ENCODE results near the gene EXD3.

The EXD3 gene

GRCh38 chr9:137304383-137305059 lies 118.4 kb downstream of the EXD3 start:
- Histone ChIP-seq H2AFZ (ENCODE audit: low read length) (peak overlapping the region; percentile 60), H2BK15ac (ENCODE audit: low read length) (peak overlapping the region; percentile 100), H3K4me3 (ENCODE audit: low read length in 2 of 2) (no peak overlapping the region), H3K27me3 (ENCODE audit: control insufficient read depth in 3 of 3, insufficient read depth in 3 of 3, low read depth in 1 of 3, low read length in 3 of 3) (peaks cover 0 to 5% (median 3%) of the 10 kb centered on the region in 3 experiments), H3K79me1 (ENCODE audit: low read depth, low read length) (peaks cover 6% of the 10 kb centered on the region), H3K4ac (ENCODE audit: low read length) (peak overlapping the region; percentile 95), H3K27ac (replicated peaks; ENCODE audit: low read length) (peak overlapping the region; percentile 74), H2BK5ac (ENCODE audit: low read length) (peak overlapping the region; percentile 98), H4K8ac (ENCODE audit: low read depth, low read length) (no peak overlapping the region), H4K91ac (ENCODE audit: low read depth, low read length, poor library complexity) (no peak overlapping the region), H3K36me3 (replicated peaks in 1 of 2; ENCODE audit: control insufficient read depth in 2 of 2, insufficient read depth in 2 of 2, low read length in 2 of 2) (no peaks in the 10 kb centered on the region), H2BK120ac (ENCODE audit: low read depth, low read length) (peak overlapping the region; percentile 92), H3K9ac (ENCODE audit: low read depth, low read length, poor library complexity) (peak overlapping the region; percentile 63), H3K9me3 (replicated peaks in 1 of 2; ENCODE audit: control insufficient read depth in 2 of 2, insufficient read depth in 1 of 2, low read depth in 1 of 2, low read length in 2 of 2) (no peaks in the 10 kb centered on the region), H2BK12ac (ENCODE audit: low read length) (peak overlapping the region; percentile 98), H2AK5ac (ENCODE audit: low read depth, low read length) (peak overlapping the region; percentile 100), H3K14ac (ENCODE audit: low read length) (peak overlapping the region; percentile 94), H3K4me2 (ENCODE audit: insufficient read depth, low read length, poor library complexity, severe bottlenecking) (no peak overlapping the region), H3K23ac (ENCODE audit: low read depth, low read length, poor library complexity) (peak overlapping the region; percentile 17), H3K18ac (ENCODE audit: low read length) (peak overlapping the region; percentile 99), H3K4me1 (ENCODE audit: control insufficient read depth in 2 of 2, insufficient read depth in 1 of 2, low read depth in 1 of 2, low read length in 2 of 2) (peaks cover 47 to 50% of the 10 kb centered on the region in 2 donors)
- WGBS, 2 donors (ENCODE audit: extremely low coverage in 2 of 2, insufficient read length in 2 of 2, insufficient replicate concordance in 1 of 2): no CpG with 5 or more reads among the region's 16 CpGs
- DNase-seq (ENCODE audit: low spot score): no peak

- H3K36me3 ChIP-seq (replicated peaks in 1 of 2; ENCODE audit: control insufficient read depth in 2 of 2, insufficient read depth in 2 of 2, low read length in 2 of 2): peaks cover 2% of the 10 kb centered on the region in 2 donors
- H3K4ac ChIP-seq (ENCODE audit: low read length): peak overlapping the region; percentile 95
- peaks cover 0 to 5% (median 3%) of the 10 kb centered on the region in 3 experiments for H3K27me3 ChIP-seq (ENCODE audit: control insufficient read depth in 3 of 3, insufficient read depth in 3 of 3, low read depth in 1 of 3, low read length in 3 of 3)
- H3K14ac ChIP-seq (ENCODE audit: low read length): no peak overlapping the region
- H3K27ac ChIP-seq (replicated peaks; ENCODE audit: low read length): no peak overlapping the region
- peak overlapping the region; percentile 3 for H4K91ac ChIP-seq (ENCODE audit: low read depth, low read length, poor library complexity)
- no peaks in the 10 kb centered on the region for H3K9me3 ChIP-seq (replicated peaks in 1 of 2; ENCODE audit: control insufficient read depth in 2 of 2, insufficient read depth in 1 of 2, low read depth in 1 of 2, low read length in 2 of 2)
- no peak overlapping the region for H4K8ac ChIP-seq (ENCODE audit: low read depth, low read length)
- peak overlapping the region; percentile 100 for H2AK5ac ChIP-seq (ENCODE audit: low read depth, low read length)
- peak overlapping the region; percentile 75 for H3K23ac ChIP-seq (ENCODE audit: low read depth, low read length, poor library complexity)
- H3K9ac ChIP-seq (ENCODE audit: low read depth, low read length, poor library complexity): peak overlapping the region; percentile 44
- H2BK12ac ChIP-seq (ENCODE audit: low read length): peak overlapping the region; percentile 98
- DNase-seq (ENCODE audit: low spot score): no peak
- H3K18ac ChIP-seq (ENCODE audit: low read length): peak overlapping the region; percentile 99
- H2BK5ac ChIP-seq (ENCODE audit: low read length): peak overlapping the region; percentile 98
- no peak overlapping the region for H3K4me3 ChIP-seq (ENCODE audit: low read length in 2 of 2)
- peaks cover 6% of the 10 kb centered on the region for H3K79me1 ChIP-seq (ENCODE audit: low read depth, low read length)
- H2BK15ac ChIP-seq (ENCODE audit: low read length): peak overlapping the region; percentile 100
- no peak overlapping the region for H2AFZ ChIP-seq (ENCODE audit: low read length)
- H3K4me2 ChIP-seq (ENCODE audit: insufficient read depth, low read length, poor library complexity, severe bottlenecking): no peak overlapping the region
- no CpG with 5 or more reads among the region's 22 CpGs for WGBS, 2 donors (ENCODE audit: extremely low coverage in 2 of 2, insufficient read length in 2 of 2, insufficient replicate concordance in 1 of 2)
- peak overlapping the region; percentile 92 for H2BK120ac ChIP-seq (ENCODE audit: low read depth, low read length)
- H3K4me1 ChIP-seq (ENCODE audit: control insufficient read depth in 2 of 2, insufficient read depth in 1 of 2, low read depth in 1 of 2, low read length in 2 of 2): peaks cover 52 to 56% of the 10 kb centered on the region in 2 donors
Measured at GRCh38 chr9:137303893-137304382, 119.0 kb downstream of the EXD3 start.

- H2BK12ac ChIP-seq (ENCODE audit: low read length): peak overlapping the region; percentile 94
- peak overlapping the region in 1 of 2 donors; percentile 38 for H3K4me3 ChIP-seq (ENCODE audit: low read length in 2 of 2)
- peak overlapping the region; percentile 95 for H4K91ac ChIP-seq (ENCODE audit: low read depth, low read length, poor library complexity)
- H2AK5ac ChIP-seq (ENCODE audit: low read depth, low read length): peak overlapping the region; percentile 100
- no peak for DNase-seq (ENCODE audit: low spot score)
- no peak overlapping the region for H3K9ac ChIP-seq (ENCODE audit: low read depth, low read length, poor library complexity)
- H3K36me3 ChIP-seq (replicated peaks in 1 of 2; ENCODE audit: control insufficient read depth in 2 of 2, insufficient read depth in 2 of 2, low read length in 2 of 2): peaks cover 5 to 8% of the 10 kb centered on the region in 2 donors
- H2AFZ ChIP-seq (ENCODE audit: low read length): peak overlapping the region; percentile 86
- peak overlapping the region; percentile 100 for H2BK15ac ChIP-seq (ENCODE audit: low read length)
- H3K79me1 ChIP-seq (ENCODE audit: low read depth, low read length): peaks cover 6% of the 10 kb centered on the region
- no peak overlapping the region for H3K27ac ChIP-seq (replicated peaks; ENCODE audit: low read length)
- H3K4me2 ChIP-seq (ENCODE audit: insufficient read depth, low read length, poor library complexity, severe bottlenecking): peak overlapping the region; percentile 91
- peak overlapping the region; percentile 56 for H3K14ac ChIP-seq (ENCODE audit: low read length)
- H3K4me1 ChIP-seq (ENCODE audit: control insufficient read depth in 2 of 2, insufficient read depth in 1 of 2, low read depth in 1 of 2, low read length in 2 of 2): peaks cover 55 to 61% of the 10 kb centered on the region in 2 donors
- H3K4ac ChIP-seq (ENCODE audit: low read length): peak overlapping the region; percentile 26
- peak overlapping the region; percentile 98 for H2BK5ac ChIP-seq (ENCODE audit: low read length)
- peak overlapping the region; percentile 99 for H2BK120ac ChIP-seq (ENCODE audit: low read depth, low read length)
- H3K9me3 ChIP-seq (replicated peaks in 1 of 2; ENCODE audit: control insufficient read depth in 2 of 2, insufficient read depth in 1 of 2, low read depth in 1 of 2, low read length in 2 of 2): no peaks in the 10 kb centered on the region
- peak overlapping the region; percentile 85 for H3K23ac ChIP-seq (ENCODE audit: low read depth, low read length, poor library complexity)
- H4K8ac ChIP-seq (ENCODE audit: low read depth, low read length): peak overlapping the region; percentile 92
- H3K27me3 ChIP-seq (ENCODE audit: control insufficient read depth in 3 of 3, insufficient read depth in 3 of 3, low read depth in 1 of 3, low read length in 3 of 3): peaks cover 0 to 7% (median 3%) of the 10 kb centered on the region in 3 experiments
- peak overlapping the region; percentile 99 for H3K18ac ChIP-seq (ENCODE audit: low read length)
- no CpG with 5 or more reads among the region's 23 CpGs for WGBS, 2 donors (ENCODE audit: extremely low coverage in 2 of 2, insufficient read length in 2 of 2, insufficient replicate concordance in 1 of 2)
Measured at GRCh38 chr9:137303151-137303892, 119.6 kb downstream of the EXD3 start.
